Ovary (tissue), 3 donors: ENCODE measurements around the gene CCR3.

Source experiments
- CTCF ChIP-seq, 3 donors: fragments of 450-650 bp in 2 of 3; fragments of 200-600 bp in 1 of 3; IDR thresholded peaks; one replicate each; pipeline versions ENCODE4 v1.5.1 to v1.8.0; 2016 to 2022; ENCODE audit warnings: antibody characterized with exemption in 3 of 3, mild to moderate bottlenecking in 1 of 3
- EP300 ChIP-seq: sonication (generic); formaldehyde crosslinking; IDR thresholded peaks from one replicate; pipeline ENCODE4 v1.6.1; 2017; ENCODE audit warnings: antibody characterized with exemption
- POLR2A ChIP-seq: fragments of 450-650 bp; IDR thresholded peaks from one replicate; pipeline ENCODE4 v1.6.1; 2017; ENCODE audit warnings: antibody characterized with exemption, mild to moderate bottlenecking, moderate library complexity
- donor health status: DM: no; HTN: no; CAD: no.

DNA sequence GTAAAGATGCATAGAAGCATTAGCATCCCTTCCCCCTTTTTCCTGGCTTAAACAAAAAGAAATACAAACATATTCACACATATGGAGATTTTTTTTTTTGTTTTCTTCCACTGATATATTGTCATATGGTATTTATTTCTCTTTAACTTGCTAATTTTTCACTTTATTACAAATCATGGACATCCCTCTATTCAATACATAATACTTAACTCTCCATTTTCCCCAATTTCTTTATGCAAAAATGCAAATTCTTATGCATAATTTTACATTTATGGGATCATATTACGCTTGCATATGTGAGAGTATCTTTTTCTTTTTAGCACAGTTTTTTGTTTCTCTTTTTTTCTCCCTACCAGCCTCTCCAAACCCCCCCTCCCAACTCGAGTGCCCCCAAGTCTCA lies 48.8 kb downstream of the CCR3 start:
- TF ChIP-seq CTCF (IDR thresholded peaks at IDR 0.05) (no peak), EP300 (no peak), POLR2A (no peak)
